Stimulated activated CD4-positive, alpha-beta T cell treated with anti-CD3 and anti-CD28 coated beads, Interleukin-15, amount 100 ng/mL, for 24 hours (primary cell): ENCODE measurements around the gene TLL1.
A peak's percentile ranks its signal among the peaks of the same experiment; 100 is the strongest.

Experiments used
- DNase-seq: peaks from one replicate; pipeline ENCODE4 v3.0.0-alpha.2; 2020

The TLL1 gene

GRCh38 chr4:165872461-165873297, at the start of gene TLL1:
Gene TLL1 (plus strand): TSS chr4:165873237. CDS start chr4:165873905, 668 bp downstream.
- DNase-seq: no peak

- DNase-seq: no peak
Measured at GRCh38 chr4:165826166-165826565, 46.9 kb upstream of the TLL1 start.

- DNase-seq: no peak
Measured at GRCh38 chr4:165827018-165827417, 46.0 kb upstream of the TLL1 start.

GRCh38 chr4:165828928-165829327, 44.1 kb upstream of the TLL1 start:
- no peak for DNase-seq

- no peak for DNase-seq
Measured at GRCh38 chr4:165834116-165834515, 38.9 kb upstream of the TLL1 start.

- no peak for DNase-seq
Measured at GRCh38 chr4:165838575-165838974, 34.5 kb upstream of the TLL1 start.

GRCh38 chr4:165839615-165840333, 33.3 kb upstream of the TLL1 start:
- DNase-seq: no peak

- DNase-seq: no peak
Measured at GRCh38 chr4:165842684-165843083, 30.4 kb upstream of the TLL1 start.

- DNase-seq: no peak
Measured at GRCh38 chr4:165844161-165844560, 28.9 kb upstream of the TLL1 start.

- DNase-seq: no peak
Measured at GRCh38 chr4:165851256-165851655, 21.8 kb upstream of the TLL1 start.

GRCh38 chr4:165855191-165855590, 17.8 kb upstream of the TLL1 start:
- no peak for DNase-seq

- DNase-seq: no peak
Measured at GRCh38 chr4:165861363-165861762, 11.7 kb upstream of the TLL1 start.

GRCh38 chr4:165864271-165864670, 8.8 kb upstream of the TLL1 start:
- no peak for DNase-seq

GRCh38 chr4:165866019-165866650, 6.9 kb upstream of the TLL1 start:
- DNase-seq: no peak

GRCh38 chr4:165867961-165868360, 5.1 kb upstream of the TLL1 start:
- DNase-seq: no peak

- DNase-seq: peak; percentile 8
Measured at GRCh38 chr4:165873298-165874071, 448 bp downstream of the TLL1 start.

- no peak for DNase-seq
Measured at GRCh38 chr4:165874072-165874790, 1.2 kb downstream of the TLL1 start.

- DNase-seq: peak; percentile 5
Measured at GRCh38 chr4:165874791-165875371, 1.8 kb downstream of the TLL1 start.

GRCh38 chr4:165875446-165875845, 2.4 kb downstream of the TLL1 start:
- no peak for DNase-seq

GRCh38 chr4:165877286-165877685, 4.2 kb downstream of the TLL1 start:
- DNase-seq: no peak

GRCh38 chr4:165879641-165880040, 6.6 kb downstream of the TLL1 start:
- no peak for DNase-seq

GRCh38 chr4:165894159-165894558, 21.1 kb downstream of the TLL1 start:
- no peak for DNase-seq
